ENCODE data around the gene CDKN2AIP. TPM values are rescaled to one million over a fixed set of nuclear protein-coding genes. Genes with fewer than 3 reads are reported as not detected.

Gene CDKN2AIP
- total RNA-seq, 1 experiment from 2014 or later: 31.8 TPM

GRCh38 chr4:183495184-183495583, 50.7 kb downstream of the CDKN2AIP start:
- DNase-seq (ENCODE audit: low read depth): no peak

Other genes with a start within 250 kb of the CDKN2AIP start
- 0.05 TPM in 1 of 2 replicates, not detected in the other for gene CLDN22, start 124.4 kb upstream of the CDKN2AIP start, total RNA-seq (2014; rRNA removed; shearing (Covaris generic))
- gene CLDN24, start 122.2 kb upstream of the CDKN2AIP start, total RNA-seq (2014; rRNA removed; shearing (Covaris generic)): not detected in 2 replicates
- 20.1 and 26.6 TPM in 2 replicates for gene ING2, start 60.4 kb downstream of the CDKN2AIP start, total RNA-seq (2014; rRNA removed; shearing (Covaris generic))
- gene RWDD4, start 214.5 kb downstream of the CDKN2AIP start, total RNA-seq (2014; rRNA removed; shearing (Covaris generic)): 20.7 and 31.2 TPM in 2 replicates
- 15.4 and 24.6 TPM in 2 replicates for gene TRAPPC11, start 214.7 kb downstream of the CDKN2AIP start, total RNA-seq (2014; rRNA removed; shearing (Covaris generic))